Vagina (tissue), 2 donors: ENCODE results near the gene CDS2. TPM values are rescaled to one million over a fixed set of nuclear protein-coding genes. Genes with fewer than 3 reads are reported as not detected.

Experiments used
- DNase-seq, 2 donors: peaks; one replicate each; pipeline ENCODE4 v3.0.0-alpha.2; 2017; ENCODE audit errors: extremely low spot score in 2 of 2
- H3K27ac ChIP-seq: fragments of 200-600 bp; sonication (generic); one replicate; pipeline ENCODE4 v1.5.1; 2019
- H3K27me3 ChIP-seq: fragments of 200-600 bp; sonication (generic); one replicate; pipeline ENCODE4 v1.5.1; 2019
- H3K36me3 ChIP-seq, 2 donors: fragments of 200-600 bp; sonication (generic); one replicate each; pipeline ENCODE4 v1.5.1; 2017 to 2019
- H3K4me1 ChIP-seq: fragments of 200-600 bp; sonication (generic); one replicate; pipeline ENCODE4 v1.5.1; 2019
- H3K4me3 ChIP-seq, 2 donors: fragments of 200-600 bp; sonication (generic); 1 replicate in 1 of 2; 2 replicates in 1 of 2; pipeline ENCODE4 v1.5.1; 2016 to 2019
- H3K9me3 ChIP-seq: fragments of 200-600 bp; sonication (generic); one replicate; pipeline ENCODE4 v1.5.1; 2019
- CTCF ChIP-seq, 3 experiments: fragments of 450-650 bp in 2 of 3; fragments of 200-600 bp in 1 of 3; sonication (generic) in 1 of 3; IDR thresholded peaks; one replicate each; pipeline ENCODE4 v1.5.1; 2017 to 2019; ENCODE audit warnings: antibody characterized with exemption in 3 of 3, mild to moderate bottlenecking in 2 of 3, moderate library complexity in 2 of 3
- POLR2A ChIP-seq, 2 donors: fragments of 450-650 bp; IDR thresholded peaks; one replicate each; pipeline ENCODE4 v1.6.1; 2017; ENCODE audit warnings: antibody characterized with exemption in 2 of 2, mild to moderate bottlenecking in 2 of 2, moderate library complexity in 2 of 2
- POLR2AphosphoS5 ChIP-seq, 2 donors: sonication (generic); formaldehyde crosslinking; IDR thresholded peaks; one replicate each; pipeline ENCODE4 v1.9.0; 2017; ENCODE audit warnings: antibody characterized with exemption in 2 of 2, mild to moderate bottlenecking in 2 of 2, low read depth in 1 of 2; ENCODE audit not compliant: insufficient read depth in 1 of 2
- intact Hi-C: fragments of 100-400 bp; cut with DNase I; formaldehyde crosslinking; loops from one replicate; pipeline ENCODE4 v1.15.1; 2023
- total RNA-seq: library from RNA; depleted of rRNA; stranded (reverse); fragments of >200 nt; gene quantifications from one replicate; pipeline ENCODE4 v1.2.3, GENCODE V29; 2016

The CDS2 gene
- total RNA-seq, 1 donor from 2014 or later: 24.8 TPM

GRCh38 chr20:5211803-5212714 lies 85.3 kb downstream of the CDS2 start:
- intact Hi-C loops: no loop called here
- Histone ChIP-seq H3K4me3 (no peak overlapping the region), H3K27ac (no peak overlapping the region), H3K4me1 (no peaks in the 10 kb centered on the region), H3K27me3 (no peaks in the 10 kb centered on the region), H3K36me3 (no peaks in the 10 kb centered on the region), H3K9me3 (no peaks in the 10 kb centered on the region)
- DNase-seq: no peak
- TF ChIP-seq CTCF (IDR thresholded peaks at IDR 0.05) (no peak), POLR2AphosphoS5 (IDR thresholded peaks at IDR 0.05; ENCODE audit: insufficient read depth in 1 of 2, low read depth in 1 of 2) (no peak), POLR2A (IDR thresholded peaks at IDR 0.05) (no peak)

DNA sequence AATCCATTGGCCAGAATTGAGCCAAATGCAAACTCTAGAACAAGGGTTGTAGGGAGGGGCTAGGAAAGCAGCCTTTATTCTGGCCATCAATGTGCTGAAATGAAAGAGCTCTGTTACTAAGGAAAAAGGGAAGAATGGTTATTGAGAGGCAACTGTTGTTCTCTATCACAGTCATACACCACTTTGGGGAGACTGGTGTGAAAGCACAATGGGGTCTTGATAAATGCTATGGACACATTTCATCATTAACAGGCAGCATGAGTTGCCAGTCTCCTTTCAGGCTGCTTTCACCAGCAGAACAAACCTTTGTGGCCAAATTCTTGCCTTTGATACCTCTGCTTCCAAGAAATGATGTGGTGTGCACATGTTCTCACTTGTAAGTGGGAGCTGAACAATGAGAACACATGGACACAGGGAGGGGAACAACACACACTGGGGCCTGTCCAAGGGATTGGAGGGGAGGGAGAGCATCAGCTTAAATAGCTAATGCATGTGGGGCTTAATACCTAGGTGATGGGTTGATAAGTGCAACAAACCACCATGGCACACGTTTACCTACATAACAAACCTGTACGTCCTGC lies 86.2 kb downstream of the CDS2 start:
- H3K4me1 ChIP-seq: no peaks in the 10 kb centered on the region
- H3K27ac ChIP-seq: no peak overlapping the region
- H3K9me3 ChIP-seq: no peaks in the 10 kb centered on the region
- no peak overlapping the region for H3K4me3 ChIP-seq
- intact Hi-C loops: no loop called here
- no peaks in the 10 kb centered on the region for H3K36me3 ChIP-seq
- no peak for DNase-seq
- H3K27me3 ChIP-seq: no peaks in the 10 kb centered on the region
- TF ChIP-seq POLR2AphosphoS5 (IDR thresholded peaks at IDR 0.05; ENCODE audit: insufficient read depth in 1 of 2, low read depth in 1 of 2) (no peak), CTCF (IDR thresholded peaks at IDR 0.05) (no peak), POLR2A (IDR thresholded peaks at IDR 0.05) (no peak)

DNA sequence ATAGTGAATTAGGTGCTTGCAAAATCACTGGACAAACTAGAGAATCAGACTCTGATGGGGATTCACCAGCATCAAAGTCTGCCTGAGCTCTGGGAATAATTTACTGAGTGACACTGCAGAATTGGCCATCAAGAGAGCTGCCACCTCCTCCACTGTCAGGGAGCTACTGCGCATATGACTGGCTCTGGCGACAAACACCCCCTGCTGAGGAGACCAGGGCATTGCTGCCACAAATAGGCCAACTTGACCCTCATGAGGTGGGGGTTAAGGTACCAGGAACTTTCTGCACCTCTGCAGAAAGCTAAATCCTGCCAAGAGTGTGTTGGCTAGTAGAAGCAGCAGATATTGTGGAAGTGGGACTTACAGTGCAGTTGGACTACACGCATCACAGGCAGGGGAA lies 88.0 kb downstream of the CDS2 start:
- no peak for TF ChIP-seq POLR2A (IDR thresholded peaks at IDR 0.05)
- TF ChIP-seq POLR2AphosphoS5 (IDR thresholded peaks at IDR 0.05; ENCODE audit: insufficient read depth in 1 of 2, low read depth in 1 of 2): no peak
- no peak for TF ChIP-seq CTCF (IDR thresholded peaks at IDR 0.05)
- Histone ChIP-seq H3K36me3 (no peaks in the 10 kb centered on the region), H3K4me1 (no peaks in the 10 kb centered on the region), H3K27ac (no peak overlapping the region), H3K9me3 (no peaks in the 10 kb centered on the region), H3K27me3 (no peaks in the 10 kb centered on the region), H3K4me3 (no peak overlapping the region)
- intact Hi-C loops: no loop called here
- no peak for DNase-seq

GRCh38 chr20:5215672-5216304 lies 89.0 kb downstream of the CDS2 start:
- no peaks in the 10 kb centered on the region for H3K27me3 ChIP-seq
- no peak for TF ChIP-seq CTCF (IDR thresholded peaks at IDR 0.05)
- no peak for TF ChIP-seq POLR2AphosphoS5 (IDR thresholded peaks at IDR 0.05; ENCODE audit: insufficient read depth in 1 of 2, low read depth in 1 of 2)
- TF ChIP-seq POLR2A (IDR thresholded peaks at IDR 0.05): no peak
- H3K27ac ChIP-seq: no peak overlapping the region
- intact Hi-C loops: no loop called here
- DNase-seq: no peak
- H3K4me3 ChIP-seq: no peak overlapping the region
- H3K4me1 ChIP-seq: no peaks in the 10 kb centered on the region
- H3K36me3 ChIP-seq: no peaks in the 10 kb centered on the region
- no peaks in the 10 kb centered on the region for H3K9me3 ChIP-seq
